Pancreas (tissue), 10 donors: ENCODE data around the gene SH2D2A. TPM values are rescaled to one million over a fixed set of nuclear protein-coding genes. Genes with fewer than 3 reads are reported as not detected.

Experiments
- ATAC-seq, 4 donors: fragments of 200-7000 bp; cut with Tn5 transposase; one replicate each; pipeline versions ENCODE4 v1.8.0 to v1.9.1; 2020; ENCODE audit warnings: mild to moderate bottlenecking in 4 of 4, moderate library complexity in 4 of 4
- DNase-seq, 6 donors: peaks; one replicate each; pipeline ENCODE4 v3.0.0-alpha.2; 2020
- FAIRE-seq: peaks from 2 replicates; lab custom pipeline; 2012; peaks lifted over from hg19 to GRCh38; lab: Jason Lieb, UNC
- H3K27ac ChIP-seq, 4 donors: fragments of 200-600 bp; sonication (generic); 1 replicate in 3 of 4; 2 replicates in 1 of 4; pipeline versions ENCODE4 v1.5.0 to v1.8.0; 2020
- H3K27me3 ChIP-seq, 4 donors: fragments of 200-600 bp; one replicate each; pipeline ENCODE4 v1.8.0; 2021
- H3K36me3 ChIP-seq, 3 donors: fragments of 200-600 bp; sonication (generic) in 1 of 3; one replicate each; pipeline versions ENCODE4 v1.5.0 to v1.8.0; 2020 to 2021
- H3K4me1 ChIP-seq, 3 donors: fragments of 200-600 bp; one replicate each; pipeline ENCODE4 v1.8.0; 2021
- H3K4me3 ChIP-seq, 4 donors: fragments of 200-600 bp; sonication (generic) in 2 of 4; one replicate each; pipeline versions ENCODE4 v1.5.0 to v1.8.0; 2020 to 2021
- H3K9me3 ChIP-seq, 4 donors: fragments of 200-600 bp; one replicate each; pipeline ENCODE4 v1.8.0; 2021
- WGBS, 2 donors: extraction: QIAGEN DNeasy Blood & Tissue Kit; methylation state at CpG; one replicate each; pipeline ENCODE4 v1.1.7; 2013; 5-methylcytosine and 5-hydroxymethylcytosine counted together
- intact Hi-C, 3 donors: fragments of 100-400 bp; cut with DNase I; formaldehyde crosslinking; loops; one replicate each; pipeline versions ENCODE4 v1.11.1 to v1.14.2; 2022
- polyA plus RNA-seq, 2 donors: library from polyadenylated mRNA; stranded (reverse); fragments of 200-250 nt; gene quantifications; one replicate each; pipeline ENCODE4 v1.2.3, GENCODE V29; 2013
- total RNA-seq, 6 donors: library from RNA; stranded (reverse); fragmentation: NEBNext Ultra II Directional in 4 of 6; extraction: Animal tissue kit (Norgen Biotek cat#: 25700) in 4 of 6; gene quantifications; one replicate each; pipeline versions ENCODE4 v1.2.1 to v1.2.4, GENCODE V29; 2021 to 2023
- TF ChIP-seq, protein P1 (sequence below), 4 donors: fragments of 200-600 bp; sonication (generic) in 3 of 4; IDR thresholded peaks; one replicate each; pipeline versions ENCODE4 v1.5.0 to v1.8.0; 2021; ENCODE audit warnings: antibody characterized with exemption in 4 of 4
- donor health status: healthy with polysubstance abuse.
- donor health status: DM: no; HTN: no; CAD: no; lungs with moderate emphysema.
- donor health status: DM: no; HTN: no; CAD: no.
- donor health status: control.
- donor health status: control.
- donor health status: Bipolar disorder and iron deficiency.
- donor health status: DM: yes; HTN: yes; CAD: no.
- donor health status: DM: no; HTN: no; CAD: no.
- donor health status: DM: no; HTN: no; CAD: no.
- donor health status: DM: yes; HTN: yes; CAD: no.

Gene SH2D2A
- total and polyA plus RNA-seq, 8 donors, result 0.16 to 1.5 (median 0.71) TPM

GRCh38 chr1:156822680-156823079 is 6.0 kb upstream of the SH2D2A start:
- ATAC-seq, result no peak
- Histone ChIP-seq H3K4me3 (no peak overlapping the region), H3K9me3 (no peaks in the 10 kb centered on the region), H3K27ac (no peak overlapping the region), H3K27me3 (no peaks in the 10 kb centered on the region), H3K36me3 (no peaks in the 10 kb centered on the region), H3K4me1 (no peaks in the 10 kb centered on the region)
- intact Hi-C loops, result no loop called here
- WGBS, 2 donors, result 42 to 59% methylated on average over 1 of the region's 1 CpG
- DNase-seq, result no peak
- TF ChIP-seq, protein P1, sequence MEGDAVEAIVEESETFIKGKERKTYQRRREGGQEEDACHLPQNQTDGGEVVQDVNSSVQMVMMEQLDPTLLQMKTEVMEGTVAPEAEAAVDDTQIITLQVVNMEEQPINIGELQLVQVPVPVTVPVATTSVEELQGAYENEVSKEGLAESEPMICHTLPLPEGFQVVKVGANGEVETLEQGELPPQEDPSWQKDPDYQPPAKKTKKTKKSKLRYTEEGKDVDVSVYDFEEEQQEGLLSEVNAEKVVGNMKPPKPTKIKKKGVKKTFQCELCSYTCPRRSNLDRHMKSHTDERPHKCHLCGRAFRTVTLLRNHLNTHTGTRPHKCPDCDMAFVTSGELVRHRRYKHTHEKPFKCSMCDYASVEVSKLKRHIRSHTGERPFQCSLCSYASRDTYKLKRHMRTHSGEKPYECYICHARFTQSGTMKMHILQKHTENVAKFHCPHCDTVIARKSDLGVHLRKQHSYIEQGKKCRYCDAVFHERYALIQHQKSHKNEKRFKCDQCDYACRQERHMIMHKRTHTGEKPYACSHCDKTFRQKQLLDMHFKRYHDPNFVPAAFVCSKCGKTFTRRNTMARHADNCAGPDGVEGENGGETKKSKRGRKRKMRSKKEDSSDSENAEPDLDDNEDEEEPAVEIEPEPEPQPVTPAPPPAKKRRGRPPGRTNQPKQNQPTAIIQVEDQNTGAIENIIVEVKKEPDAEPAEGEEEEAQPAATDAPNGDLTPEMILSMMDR (IDR thresholded peaks at IDR 0.05), result no peak
- FAIRE-seq, result no peak

DNA sequence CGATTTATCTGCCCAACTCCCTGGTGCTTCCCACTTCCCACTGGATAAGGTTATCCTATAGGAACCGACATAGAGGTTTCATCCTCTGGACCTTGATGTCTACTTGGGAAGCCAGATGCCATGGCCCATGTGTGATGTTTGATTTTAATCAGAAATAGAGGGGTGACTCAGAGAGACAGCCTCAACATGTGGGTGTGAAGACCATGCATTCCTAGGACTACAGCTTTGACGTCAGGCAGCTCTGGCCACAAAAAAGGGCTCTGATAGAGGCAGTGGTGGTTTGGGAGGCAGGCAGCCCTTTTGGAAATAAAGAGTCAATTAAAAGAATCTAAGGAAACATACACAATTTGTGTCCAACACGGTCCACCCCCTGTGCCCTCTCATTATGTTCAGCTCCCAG is 5.2 kb upstream of the SH2D2A start:
- TF ChIP-seq, protein P1 (IDR thresholded peaks at IDR 0.05), result no peak
- Histone ChIP-seq H3K9me3 (no peaks in the 10 kb centered on the region), H3K27ac (no peak overlapping the region), H3K4me3 (no peak overlapping the region), H3K4me1 (no peaks in the 10 kb centered on the region), H3K36me3 (no peaks in the 10 kb centered on the region), H3K27me3 (no peaks in the 10 kb centered on the region)
- DNase-seq, result no peak
- no peak for FAIRE-seq
- 59 to 67% methylated on average over 4 of the region's 4 CpGs for WGBS, 2 donors
- intact Hi-C loops, result no loop called here
- no peak for ATAC-seq

GRCh38 chr1:156815961-156816422 is 656 bp downstream of the SH2D2A start:
- FAIRE-seq, result no peak

DNA sequence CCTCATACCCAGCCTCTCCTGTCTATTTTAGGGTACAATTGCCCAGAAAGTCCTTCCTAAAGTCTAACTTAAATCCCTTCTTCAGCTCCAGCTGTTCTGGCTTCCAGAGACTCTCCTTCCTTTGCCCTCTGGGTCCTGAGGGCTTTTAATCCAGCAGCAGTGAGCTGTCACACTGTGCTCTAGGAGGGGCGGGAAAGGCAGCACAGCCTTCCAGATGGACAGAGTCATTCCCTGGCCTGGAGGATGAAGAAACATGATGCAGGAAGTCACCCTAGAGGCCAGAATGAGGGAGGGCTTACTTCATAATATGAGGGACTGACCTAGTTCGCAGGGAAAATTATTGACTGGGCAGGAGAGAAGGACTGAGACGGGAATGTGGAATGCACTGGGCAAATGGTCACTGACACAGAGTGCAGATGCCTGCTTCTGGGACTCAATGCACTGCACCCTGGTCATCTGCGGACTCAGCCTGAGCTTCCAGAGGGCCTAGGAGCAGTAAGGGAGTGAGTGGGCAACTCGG is 1.3 kb downstream of the SH2D2A start:
- 57 to 63% methylated on average over 5 of the region's 5 CpGs for WGBS, 2 donors

More at GRCh38 chr1:156815961-156816422, 656 bp downstream of the SH2D2A start:
- H3K27me3 ChIP-seq, result no peaks in the 10 kb centered on the region
- TF ChIP-seq, protein P1 (IDR thresholded peaks at IDR 0.05), result no peak
- no peaks in the 10 kb centered on the region for H3K9me3 ChIP-seq
- DNase-seq (no peak), ATAC-seq (no peak)
- intact Hi-C loops, result no loop called here
- peaks cover 0 to 6% (median 3%) of the 10 kb centered on the region in 3 donors for H3K4me1 ChIP-seq
- 59 to 64% methylated on average over 10 of the region's 10 CpGs for WGBS, 2 donors
- H3K36me3 ChIP-seq, result no peaks in the 10 kb centered on the region
- H3K27ac ChIP-seq, result peak overlapping the region in 2 of 4 donors; percentile 0 to 15
- peak overlapping the region in 1 of 4 donors; percentile 18 for H3K4me3 ChIP-seq

More for the DNA sequence above, 1.3 kb downstream of the SH2D2A start:
- DNase-seq, result peak in 1 of 6 donors; percentile 22
- Histone ChIP-seq H3K36me3 (no peaks in the 10 kb centered on the region), H3K4me3 (peak overlapping the region in 1 of 4 donors; percentile 18), H3K27me3 (no peaks in the 10 kb centered on the region), H3K27ac (no peak overlapping the region), H3K9me3 (no peaks in the 10 kb centered on the region), H3K4me1 (peaks cover 0 to 6% (median 3%) of the 10 kb centered on the region in 3 donors)
- TF ChIP-seq, protein P1 (IDR thresholded peaks at IDR 0.05), result no peak
- intact Hi-C loops, result no loop called here
- peak in 3 of 4 donors; percentile 32 to 36 (median 35) for ATAC-seq
- FAIRE-seq, result no peak
